ENCODE data around the gene AGTRAP.
A peak's percentile ranks its signal among the peaks of the same experiment; 100 is the strongest.

AGTRAP gene

GRCh38 chr1:11727119-11727518 lies 8.8 kb upstream of the AGTRAP start:
- CTCF ChIA-PET, result no interaction called here
- Histone ChIP-seq H3K9me3 (ENCODE audit: control insufficient read depth, insufficient read depth, low read depth, low read length) (no peaks in the 10 kb centered on the region), H3K4me3 (ENCODE audit: low read depth, low read length) (no peak overlapping the region), H3K36me3 (ENCODE audit: control insufficient read depth in 2 of 2, insufficient read depth in 1 of 2, low read length in 2 of 2) (no peaks in the 10 kb centered on the region), H3K4me1 (ENCODE audit: control insufficient read depth, insufficient read depth, low read length) (no peaks in the 10 kb centered on the region), H3K27ac (ENCODE audit: extremely low read depth, low read depth, low read length) (no peak overlapping the region)
- no peak for TF ChIP-seq ZNF48 (tag by site-specific recombination; IDR thresholded peaks at IDR 0.05)
- no peak for TF ChIP-seq ZNF239 (tag by site-specific recombination; IDR thresholded peaks at IDR 0.05)
- TF ChIP-seq KLF8 (tag by site-specific recombination; IDR thresholded peaks at IDR 0.05), result no peak
- no peak for TF ChIP-seq ZNF18 (tag by site-specific recombination; IDR thresholded peaks at IDR 0.05)
- no peak for TF ChIP-seq ZNF558 (tag by site-specific recombination; IDR thresholded peaks at IDR 0.05)
- TF ChIP-seq ZSCAN4 (tag by site-specific recombination; IDR thresholded peaks at IDR 0.05), result no peak
- no peak for TF ChIP-seq ZNF140 (tag by site-specific recombination; IDR thresholded peaks at IDR 0.05)
- TF ChIP-seq SP3 (tag by site-specific recombination; IDR thresholded peaks at IDR 0.05), result no peak
- TF ChIP-seq ZNF660 (tag by site-specific recombination; IDR thresholded peaks at IDR 0.05), result no peak
- TF ChIP-seq ZNF148 (tag by site-specific recombination; IDR thresholded peaks at IDR 0.05; ENCODE audit: borderline replicate concordance), result no peak
- no peak for TF ChIP-seq ZFP3 (tag by site-specific recombination; IDR thresholded peaks at IDR 0.05; ENCODE audit: low read depth)
- TF ChIP-seq SCRT1 (tag by site-specific recombination; IDR thresholded peaks at IDR 0.05; ENCODE audit: borderline replicate concordance), result no peak
- TF ChIP-seq ZNF311 (tag by site-specific recombination; IDR thresholded peaks at IDR 0.05; ENCODE audit: borderline replicate concordance), result no peak
- TF ChIP-seq ZBTB49 (tag by site-specific recombination; IDR thresholded peaks at IDR 0.05; ENCODE audit: low read depth), result no peak
- no peak for TF ChIP-seq ZNF223 (tag by site-specific recombination; IDR thresholded peaks at IDR 0.05)
- POLR2A ChIA-PET, result no interaction called here

GRCh38 chr1:11728126-11728806 lies 7.7 kb upstream of the AGTRAP start:
- TF ChIP-seq IKZF3 (tag by site-specific recombination; IDR thresholded peaks at IDR 0.05), result no peak
- TF ChIP-seq SCRT2 (tag by site-specific recombination; IDR thresholded peaks at IDR 0.05), result 0 out of 2 replicates have a peak, but pooled peaks have one; percentile 48
- TF ChIP-seq MZF1 (tag by site-specific recombination; IDR thresholded peaks at IDR 0.05; ENCODE audit: borderline replicate concordance), result no peak
- TF ChIP-seq ZNF518A (tag by site-specific recombination; conservative IDR thresholded peaks at IDR 0.05; ENCODE audit: low read depth), result no peak
- peak; percentile 98 for TF ChIP-seq ZNF10 (tag by site-specific recombination; IDR thresholded peaks at IDR 0.05)
- no peak for TF ChIP-seq ZNF629 (tag by site-specific recombination; IDR thresholded peaks at IDR 0.05)
- Histone ChIP-seq H3K36me3 (ENCODE audit: control insufficient read depth in 2 of 2, insufficient read depth in 1 of 2, low read length in 2 of 2) (no peaks in the 10 kb centered on the region), H3K4me3 (ENCODE audit: low read depth, low read length) (no peak overlapping the region), H3K9me3 (ENCODE audit: control insufficient read depth, insufficient read depth, low read depth, low read length) (no peaks in the 10 kb centered on the region), H3K27ac (ENCODE audit: extremely low read depth, low read depth, low read length) (no peak overlapping the region), H3K4me1 (ENCODE audit: control insufficient read depth, insufficient read depth, low read length) (no peaks in the 10 kb centered on the region)
- ChIA-PET POLR2A (no interaction called here), CTCF (interaction anchor here (0.7 kb wide), 1 partner anchor 625 kb away, joined by 4 read pairs; no protein-coding TSS in a partner anchor)
